T47D (cell line): Measurements from ENCODE around the gene UQCC5.

Experiments used
- DNase-seq, 2 experiments: peaks; one replicate each; pipeline versions ENCODE4 v3.0.0 to v3.0.0-alpha.2; 2011 to 2012; ENCODE audit warnings: low read depth in 1 of 2, low spot score in 1 of 2
- JUND ChIP-seq: IDR thresholded peaks from 2 replicates; pipeline ENCODE4 v1.6.1; 2012; ENCODE audit warnings: low read depth
- in situ Hi-C: cut with HindIII; loops from 2 replicates; pipeline ENCODE4 v1.10.0; 2016; ENCODE audit warnings: low sequenced_read_pairs, low pct_unique_long_range_greater_than_20kb

Gene UQCC5

DNA sequence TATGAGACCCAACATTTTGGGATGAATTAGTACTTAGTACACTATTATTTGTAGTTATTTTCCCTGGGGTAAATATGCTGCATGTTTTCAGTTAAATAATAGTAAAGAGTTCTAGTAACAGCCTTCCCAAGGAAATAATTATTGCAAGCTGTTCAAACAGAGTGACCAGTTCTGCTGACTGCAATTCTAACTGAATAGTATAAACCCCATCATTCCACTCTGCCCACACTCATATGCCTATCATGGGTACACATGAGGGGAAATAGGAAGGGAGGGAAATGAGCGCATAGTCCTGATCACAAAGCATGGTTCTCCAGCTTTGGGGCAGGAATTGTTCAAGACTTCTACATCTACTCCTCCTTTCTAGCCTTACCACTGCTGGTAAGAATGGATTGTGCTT, 18.7 kb downstream of the UQCC5 start:
- DNase-seq: no peak
- in situ Hi-C loops: no loop called here
- TF ChIP-seq JUND: no peak

DNA sequence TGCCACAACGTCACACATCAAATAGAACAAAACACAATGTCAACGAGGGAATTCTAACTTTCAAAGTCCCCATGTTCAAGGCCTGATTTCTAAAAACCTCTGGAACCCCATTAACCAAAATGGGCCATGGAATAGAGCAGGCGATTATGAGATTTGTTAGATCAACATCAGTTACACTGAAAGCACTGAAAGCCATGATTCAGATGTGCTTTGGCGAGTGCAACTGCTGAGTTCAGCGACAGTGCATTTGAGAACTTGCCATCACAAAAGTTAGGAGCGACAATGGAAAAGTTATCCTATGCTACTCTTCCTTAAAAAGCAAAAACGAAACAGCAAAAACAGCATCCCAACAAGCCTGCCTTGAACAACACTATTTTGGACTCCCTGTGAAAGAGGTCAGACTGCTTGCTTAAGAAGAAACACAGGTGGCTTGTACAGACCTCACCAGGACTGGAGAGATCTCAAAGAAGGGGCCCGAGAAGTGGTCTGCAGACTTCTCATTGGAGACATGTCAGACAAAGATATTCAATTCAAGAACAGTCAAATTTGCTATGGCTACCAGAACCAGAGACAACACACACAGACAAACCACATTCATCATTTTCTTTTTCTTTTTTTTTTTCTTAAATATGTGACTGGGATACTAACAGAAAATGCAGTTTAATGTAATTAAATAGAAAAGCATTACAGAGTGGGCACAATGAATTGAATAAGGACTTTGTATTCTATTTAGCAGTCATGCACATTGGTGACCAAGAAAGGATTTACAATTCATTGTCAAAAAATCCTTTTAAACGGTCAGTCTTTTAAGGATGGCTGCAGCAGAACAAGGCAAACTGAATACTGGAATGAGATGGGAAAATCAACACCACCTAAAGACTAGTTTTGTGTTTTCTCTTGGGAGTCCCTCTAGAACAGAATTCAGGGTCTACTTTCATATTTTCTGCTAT, 20.9 kb downstream of the UQCC5 start:
- no peak for TF ChIP-seq JUND
- in situ Hi-C loops: no loop called here
- DNase-seq: no peak

GRCh38 chr3:52558436-52558835, 22.0 kb downstream of the UQCC5 start:
- in situ Hi-C loops: no loop called here
- DNase-seq: no peak
- TF ChIP-seq JUND: no peak

GRCh38 chr3:52561028-52561747, 24.8 kb downstream of the UQCC5 start:
- in situ Hi-C loops: no loop called here
- no peak for TF ChIP-seq JUND

GRCh38 chr3:52563984-52564383, 27.6 kb downstream of the UQCC5 start:
- TF ChIP-seq JUND: no peak
- no peak for DNase-seq
- in situ Hi-C loops: no loop called here

More at GRCh38 chr3:52561028-52561747, 24.8 kb downstream of the UQCC5 start:
- DNase-seq: no peak

GRCh38 chr3:52568069-52568468, 31.7 kb downstream of the UQCC5 start:
- in situ Hi-C loops: no loop called here
- no peak for TF ChIP-seq JUND
- DNase-seq: no peak

DNA sequence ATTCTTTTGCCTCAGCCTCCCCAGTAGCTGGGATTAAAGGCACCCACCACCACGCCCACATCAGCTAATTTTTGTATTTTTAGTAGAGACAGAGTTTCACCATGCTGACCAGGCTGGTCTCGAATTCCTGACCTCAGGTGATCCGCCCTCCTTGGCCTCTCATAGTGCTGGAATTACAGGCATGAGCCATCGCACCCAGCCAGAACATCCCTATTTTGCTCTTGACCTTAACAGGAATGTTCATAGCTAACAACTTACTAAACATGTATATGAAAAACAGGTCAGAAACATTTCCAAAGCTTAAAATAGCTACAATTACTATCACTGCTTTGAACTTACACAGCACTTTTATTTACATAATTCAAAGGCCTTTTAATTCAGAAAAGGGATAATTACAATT, 33.7 kb downstream of the UQCC5 start:
- in situ Hi-C loops: no loop called here
- DNase-seq: no peak
- no peak for TF ChIP-seq JUND

DNA sequence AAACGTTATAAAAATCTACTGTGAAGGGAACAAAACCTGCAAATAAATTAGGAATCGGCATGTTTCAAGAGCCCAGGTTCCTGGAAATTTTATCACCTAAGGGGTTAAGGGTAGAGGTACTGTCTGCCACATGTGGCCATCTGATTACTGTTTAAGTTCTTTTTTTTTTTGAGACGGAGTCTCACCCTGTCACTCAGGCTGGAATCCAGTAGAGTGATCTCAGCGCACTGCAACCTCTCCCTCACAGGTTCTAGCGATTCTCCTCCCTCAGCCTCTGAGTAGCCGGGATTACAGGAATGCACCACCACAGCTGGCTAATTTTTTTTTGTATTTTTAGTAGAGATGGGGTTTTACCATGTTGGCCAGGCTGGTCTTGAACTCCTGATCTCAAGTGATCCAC, 35.8 kb downstream of the UQCC5 start:
- TF ChIP-seq JUND: no peak
- in situ Hi-C loops: no loop called here
- DNase-seq: no peak

GRCh38 chr3:52574056-52574965, 37.9 kb downstream of the UQCC5 start:
- in situ Hi-C loops: no loop called here
- no peak for TF ChIP-seq JUND
- DNase-seq: no peak
